Germinal center (tissue), 1 donor: ENCODE data around the gene COBL.

Experiments used
- DNase-seq: peaks from one replicate; pipeline ENCODE4 v3.0.0; 2012; ENCODE audit warnings: mixed read lengths, low spot score

COBL gene

GRCh38 chr7:51114501-51114900, 202.1 kb downstream of the COBL start:
- no peak for DNase-seq

GRCh38 chr7:51113962-51114361, 202.6 kb downstream of the COBL start:
- no peak for DNase-seq

GRCh38 chr7:51113560-51113959, 203.0 kb downstream of the COBL start:
- DNase-seq, result no peak

GRCh38 chr7:51111241-51111940, 205.2 kb downstream of the COBL start:
- DNase-seq, result no peak

GRCh38 chr7:51108134-51108533, 208.5 kb downstream of the COBL start:
- DNase-seq, result no peak

- no peak for DNase-seq
These were observed 212.3 kb downstream of the COBL start for GRCh38 chr7:51104278-51104677.

GRCh38 chr7:51103718-51104117, 212.9 kb downstream of the COBL start:
- DNase-seq, result no peak

- DNase-seq, result no peak
These were observed 213.8 kb downstream of the COBL start for GRCh38 chr7:51102828-51103227.

GRCh38 chr7:51101111-51101757, 215.4 kb downstream of the COBL start:
- no peak for DNase-seq

- DNase-seq, result no peak
These were observed 226.2 kb downstream of the COBL start for GRCh38 chr7:51090411-51090810.

GRCh38 chr7:51085034-51085692, 231.4 kb downstream of the COBL start:
- DNase-seq, result no peak

- no peak for DNase-seq
These were observed 232.5 kb downstream of the COBL start for GRCh38 chr7:51084121-51084520.

- DNase-seq, result no peak
These were observed 233.6 kb downstream of the COBL start for GRCh38 chr7:51082940-51083533.

GRCh38 chr7:51082096-51082840, 234.3 kb downstream of the COBL start:
- DNase-seq, result no peak

- no peak for DNase-seq
These were observed 235.2 kb downstream of the COBL start for GRCh38 chr7:51081270-51081890.

GRCh38 chr7:51080622-51081269, 235.9 kb downstream of the COBL start:
- no peak for DNase-seq

- DNase-seq, result no peak
These were observed 236.4 kb downstream of the COBL start for GRCh38 chr7:51080216-51080615.

- no peak for DNase-seq
These were observed 237.1 kb downstream of the COBL start for GRCh38 chr7:51079494-51079893.

- DNase-seq, result no peak
These were observed 238.0 kb downstream of the COBL start for GRCh38 chr7:51078653-51079052.

GRCh38 chr7:51077987-51078370, 238.6 kb downstream of the COBL start:
- DNase-seq, result no peak

GRCh38 chr7:51077316-51077986, 239.2 kb downstream of the COBL start:
- no peak for DNase-seq
